Spleen (tissue), 11 donors: Measurements from ENCODE around the gene OR2B2. TPM values are rescaled to one million over a fixed set of nuclear protein-coding genes. Genes with fewer than 3 reads are reported as not detected.
A peak's percentile ranks its signal among the peaks of the same experiment; 100 is the strongest.

Experiments
- DNase-seq: peaks from one replicate; pipeline ENCODE4 v3.0.0-alpha.2; 2020
- H3K27ac ChIP-seq, 8 donors: fragments of 200-600 bp; sonication (generic) in 7 of 8; 1 replicate in 4 of 8; 2 replicates in 4 of 8; pipeline versions ENCODE4 v1.5.0 to v1.8.0; 2016 to 2021; ENCODE audit warnings: inconsistent platforms in 4 of 8, mild to moderate bottlenecking in 4 of 8, moderate library complexity in 1 of 8
- H3K27me3 ChIP-seq, 7 donors: fragments of 200-600 bp; sonication (generic) in 6 of 7; replicated peaks in 1 of 7; 1 replicate in 4 of 7; 2 replicates in 3 of 7; pipeline versions ENCODE4 v1.5.0 to v1.8.0; 2016 to 2021; ENCODE audit warnings: inconsistent platforms in 3 of 7, mild to moderate bottlenecking in 1 of 7
- H3K36me3 ChIP-seq, 6 donors: fragments of 200-600 bp; sonication (generic) in 5 of 6; 1 replicate in 4 of 6; 2 replicates in 2 of 6; pipeline versions ENCODE4 v1.5.0 to v1.8.0; 2016 to 2021; ENCODE audit warnings: inconsistent platforms in 2 of 6
- H3K4me1 ChIP-seq, 6 donors: fragments of 200-600 bp; sonication (generic) in 5 of 6; 1 replicate in 3 of 6; 2 replicates in 3 of 6; pipeline versions ENCODE4 v1.5.0 to v1.8.0; 2016 to 2021; ENCODE audit warnings: inconsistent platforms in 3 of 6
- H3K4me3 ChIP-seq, 8 donors: fragments of 200-600 bp; sonication (generic) in 7 of 8; 1 replicate in 4 of 8; 2 replicates in 4 of 8; pipeline versions ENCODE4 v1.5.0 to v1.8.0; 2016 to 2021; ENCODE audit warnings: inconsistent platforms in 4 of 8, mild to moderate bottlenecking in 4 of 8, moderate library complexity in 2 of 8
- H3K9me3 ChIP-seq, 8 donors: fragments of 200-600 bp; sonication (generic) in 7 of 8; 1 replicate in 4 of 8; 2 replicates in 4 of 8; pipeline versions ENCODE4 v1.5.0 to v1.8.0; 2016 to 2021; ENCODE audit warnings: inconsistent platforms in 4 of 8
- POLR2A ChIP-seq, 3 donors: fragments of 450-650 bp; IDR thresholded peaks; one replicate each; pipeline ENCODE4 v1.5.1; 2017; ENCODE audit warnings: antibody characterized with exemption in 3 of 3, mild to moderate bottlenecking in 1 of 3
- POLR2AphosphoS5 ChIP-seq, 3 donors: sonication (generic); formaldehyde crosslinking; IDR thresholded peaks; one replicate each; pipeline ENCODE4 v1.5.1; 2017; ENCODE audit warnings: antibody characterized with exemption in 3 of 3
- WGBS, 5 donors: extraction: QIAGEN DNeasy Blood & Tissue Kit in 3 of 5; methylation state at CpG; one replicate each; pipeline versions ENCODE4 v1.1.5 to v1.1.7; 2013 to 2018; 5-methylcytosine and 5-hydroxymethylcytosine counted together
- intact Hi-C: fragments of 100-400 bp; cut with DNase I; formaldehyde crosslinking; loops from one replicate; pipeline ENCODE4 v1.15.0; 2023; ENCODE audit warnings: low total_unique reads
- polyA plus RNA-seq, 3 donors: library from polyadenylated mRNA; stranded (reverse); fragments of 200-250 nt; gene quantifications; one replicate each; pipeline ENCODE4 v1.2.1, GENCODE V29; 2013
- total RNA-seq, 7 donors: library from RNA; depleted of rRNA in 3 of 7; stranded (reverse); fragments of >200 nt in 3 of 7; fragmentation: NEBNext Ultra II Directional in 4 of 7; extraction: Animal tissue kit (Norgen Biotek cat#: 25700) in 4 of 7; gene quantifications; one replicate each; pipeline versions ENCODE4 v1.1.0 to v1.2.1, GENCODE V29; 2016 to 2021
- TF ChIP-seq, protein P1 (sequence below), 11 experiments: fragments of 200-600 bp in 7 of 11; fragments of 450-650 bp in 4 of 11; sonication (generic) in 4 of 11; IDR thresholded peaks in 8 of 11; conservative IDR thresholded peaks in 3 of 11; 1 replicate in 7 of 11; 2 replicates in 4 of 11; pipeline versions ENCODE4 v1.4.0 to v1.8.0; 2016 to 2021; ENCODE audit warnings: antibody characterized with exemption in 11 of 11, inconsistent platforms in 4 of 11, mild to moderate bottlenecking in 1 of 11
- donor health status: healthy with polysubstance abuse.
- donor health status: DM: no; HTN: no; CAD: no; lungs with moderate emphysema.
- donor health status: DM: no; HTN: no; CAD: no.
- donor health status: Bipolar disorder and iron deficiency.
- donor health status: healthy.
- donor health status: DM: no; HTN: no; CAD: no.
- donor health status: DM: yes; HTN: yes; CAD: no.

Gene OR2B2
- total and polyA plus RNA-seq, 10 donors = not detected

DNA sequence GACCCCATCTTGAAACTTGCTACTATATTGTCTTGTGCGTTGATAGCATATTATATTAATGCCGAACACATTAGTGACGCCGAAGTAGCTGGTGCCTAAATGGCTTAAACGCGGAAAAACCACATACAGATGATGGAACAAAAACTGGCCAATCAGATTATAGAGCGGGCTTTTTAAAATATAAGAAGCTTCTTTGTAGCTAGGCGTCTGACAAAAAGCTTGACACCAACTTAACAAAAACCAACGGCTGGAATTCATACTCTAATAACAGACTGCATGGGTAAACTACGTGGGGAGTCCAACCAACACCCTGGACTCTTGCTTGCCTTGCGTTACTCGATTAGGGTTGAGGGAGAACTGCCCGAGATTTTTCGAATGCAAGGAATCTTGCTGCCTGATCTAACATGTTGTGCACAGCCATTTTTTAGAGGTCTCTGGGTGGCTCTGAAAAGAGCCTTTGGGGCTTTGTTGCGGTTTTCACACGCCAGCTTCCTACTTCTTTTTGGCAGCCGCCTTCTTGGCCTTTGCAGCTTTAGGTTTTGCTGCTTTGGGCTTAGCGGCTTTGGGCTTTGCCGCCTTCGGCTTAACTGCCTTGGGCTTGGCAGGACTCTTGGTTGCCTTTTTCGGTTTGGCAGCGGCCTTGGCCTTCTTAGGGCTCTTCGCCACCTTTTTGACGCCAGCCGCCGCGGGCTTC is 45.7 kb downstream of the OR2B2 start:
- no peak for TF ChIP-seq POLR2AphosphoS5 (IDR thresholded peaks at IDR 0.05)
- peak in 2 of 3 donors; percentile 7 to 24 for TF ChIP-seq POLR2A (IDR thresholded peaks at IDR 0.05)
- TF ChIP-seq, protein P1, sequence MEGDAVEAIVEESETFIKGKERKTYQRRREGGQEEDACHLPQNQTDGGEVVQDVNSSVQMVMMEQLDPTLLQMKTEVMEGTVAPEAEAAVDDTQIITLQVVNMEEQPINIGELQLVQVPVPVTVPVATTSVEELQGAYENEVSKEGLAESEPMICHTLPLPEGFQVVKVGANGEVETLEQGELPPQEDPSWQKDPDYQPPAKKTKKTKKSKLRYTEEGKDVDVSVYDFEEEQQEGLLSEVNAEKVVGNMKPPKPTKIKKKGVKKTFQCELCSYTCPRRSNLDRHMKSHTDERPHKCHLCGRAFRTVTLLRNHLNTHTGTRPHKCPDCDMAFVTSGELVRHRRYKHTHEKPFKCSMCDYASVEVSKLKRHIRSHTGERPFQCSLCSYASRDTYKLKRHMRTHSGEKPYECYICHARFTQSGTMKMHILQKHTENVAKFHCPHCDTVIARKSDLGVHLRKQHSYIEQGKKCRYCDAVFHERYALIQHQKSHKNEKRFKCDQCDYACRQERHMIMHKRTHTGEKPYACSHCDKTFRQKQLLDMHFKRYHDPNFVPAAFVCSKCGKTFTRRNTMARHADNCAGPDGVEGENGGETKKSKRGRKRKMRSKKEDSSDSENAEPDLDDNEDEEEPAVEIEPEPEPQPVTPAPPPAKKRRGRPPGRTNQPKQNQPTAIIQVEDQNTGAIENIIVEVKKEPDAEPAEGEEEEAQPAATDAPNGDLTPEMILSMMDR (IDR thresholded peaks at IDR 0.05 in 8 of 11, conservative IDR thresholded peaks at IDR 0.05 in 3 of 11) = no peak
- H3K27me3 ChIP-seq = peaks cover 0 to 8% (median 0%) of the 10 kb centered on the region in 7 donors
- H3K27ac ChIP-seq = peak overlapping the region; percentile 77 to 92 (median 89)
- H3K4me3 ChIP-seq = peak overlapping the region; percentile 43 to 75 (median 52)
- H3K9me3 ChIP-seq = no peaks in the 10 kb centered on the region
- H3K4me1 ChIP-seq = peaks cover 7 to 48% (median 37%) of the 10 kb centered on the region in 6 donors
- 0 to 1% (median 1%) methylated on average over 27 of the region's 27 CpGs for WGBS, 5 donors
- DNase-seq = no peak
- no peaks in the 10 kb centered on the region for H3K36me3 ChIP-seq
- intact Hi-C loops = loop anchor here (5.0 kb wide), 1 partner anchor 34 kb away; a partner anchor contains a TSS

DNA sequence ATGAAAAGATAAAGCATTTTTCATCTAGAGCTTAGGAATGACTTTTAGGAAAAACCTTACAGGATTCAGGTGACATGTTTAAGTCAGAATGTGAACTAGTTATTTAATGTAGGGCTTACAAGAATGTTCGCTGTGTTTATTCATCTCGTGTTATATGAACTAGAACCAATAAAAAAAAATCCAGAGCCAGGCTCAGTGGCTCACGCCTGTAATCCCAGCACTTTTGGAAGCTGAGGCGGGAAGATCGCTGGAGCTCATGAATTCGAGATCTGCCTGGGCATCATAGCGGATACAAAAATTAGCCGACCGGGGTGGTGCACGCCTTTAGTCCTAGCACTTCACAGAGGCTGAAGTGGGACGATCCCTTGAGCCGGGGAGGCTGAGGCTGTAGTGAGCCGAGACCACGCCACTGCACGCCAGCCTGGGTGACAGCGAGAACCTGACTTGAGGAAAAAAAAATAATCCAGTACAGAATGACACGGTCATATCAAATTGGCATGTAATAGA is 46.3 kb downstream of the OR2B2 start:
- peak; percentile 84 for DNase-seq
- intact Hi-C loops = loop anchor here (5.0 kb wide), 1 partner anchor 34 kb away; a partner anchor contains a TSS
- TF ChIP-seq POLR2AphosphoS5 (IDR thresholded peaks at IDR 0.05) = peak; percentile 6 to 69 (median 31)
- TF ChIP-seq, protein P1 (IDR thresholded peaks at IDR 0.05 in 8 of 11, conservative IDR thresholded peaks at IDR 0.05 in 3 of 11) = no peak
- Histone ChIP-seq H3K4me1 (peaks cover 7 to 42% (median 32%) of the 10 kb centered on the region in 6 donors), H3K9me3 (no peaks in the 10 kb centered on the region), H3K36me3 (no peaks in the 10 kb centered on the region), H3K4me3 (peak overlapping the region; percentile 43 to 75 (median 52)), H3K27me3 (peaks cover 0 to 8% (median 0%) of the 10 kb centered on the region in 7 donors), H3K27ac (peak overlapping the region in 7 of 8 donors; percentile 84 to 92 (median 89))
- WGBS, 5 donors = 0 to 1% (median 1%) methylated on average over 17 of the region's 17 CpGs

DNA sequence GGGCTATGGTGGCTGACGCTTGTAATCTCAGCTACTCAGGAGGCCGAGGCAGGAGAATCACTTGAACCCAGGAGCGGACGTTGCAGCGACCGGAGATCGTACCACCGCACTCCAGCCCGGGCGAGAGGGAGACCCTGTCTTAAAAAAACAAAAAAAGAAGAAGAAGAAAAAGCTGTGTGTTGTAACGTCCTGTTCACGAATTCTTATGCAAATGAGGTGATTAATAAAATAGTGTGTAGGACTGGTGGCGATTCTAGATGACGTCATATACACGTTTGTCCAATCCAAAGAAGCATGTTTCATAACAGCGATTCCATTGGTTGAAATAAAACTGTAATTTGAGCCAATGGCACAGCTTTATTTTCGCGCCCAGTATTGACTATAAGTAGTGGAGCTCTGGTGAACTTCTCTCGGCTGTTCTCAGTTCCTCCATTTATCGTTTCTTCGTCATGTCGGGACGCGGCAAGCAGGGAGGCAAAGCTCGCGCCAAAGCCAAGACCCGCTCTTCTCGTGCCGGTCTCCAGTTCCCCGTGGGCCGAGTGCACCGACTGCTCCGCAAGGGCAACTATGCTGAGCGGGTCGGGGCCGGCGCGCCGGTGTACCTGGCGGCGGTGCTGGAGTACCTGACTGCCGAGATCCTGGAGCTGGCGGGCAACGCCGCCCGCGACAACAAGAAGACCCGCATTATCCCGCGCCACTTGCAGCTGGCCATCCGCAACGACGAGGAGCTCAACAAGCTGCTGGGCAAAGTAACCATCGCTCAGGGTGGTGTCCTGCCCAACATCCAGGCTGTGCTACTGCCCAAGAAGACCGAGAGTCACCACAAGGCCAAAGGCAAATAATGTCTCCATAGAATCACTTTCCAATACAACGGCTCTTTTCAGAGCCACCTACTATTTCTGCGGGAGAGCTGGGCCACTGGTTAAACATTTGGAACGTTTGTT is 47.0 kb downstream of the OR2B2 start:
- TF ChIP-seq, protein P1 (IDR thresholded peaks at IDR 0.05 in 8 of 11, conservative IDR thresholded peaks at IDR 0.05 in 3 of 11) = peak in 1 of 11 experiments; percentile 12
- TF ChIP-seq POLR2AphosphoS5 (IDR thresholded peaks at IDR 0.05) (peak; percentile 99), POLR2A (IDR thresholded peaks at IDR 0.05) (peak; percentile 69 to 94 (median 88))
- Histone ChIP-seq H3K27me3 (peaks cover 0 to 8% (median 0%) of the 10 kb centered on the region in 7 donors), H3K9me3 (no peaks in the 10 kb centered on the region), H3K36me3 (no peaks in the 10 kb centered on the region), H3K4me1 (peaks cover 7 to 40% (median 31%) of the 10 kb centered on the region in 6 donors), H3K4me3 (peak overlapping the region; percentile 43 to 75 (median 52)), H3K27ac (peak overlapping the region; percentile 71 to 92 (median 89))
- WGBS, 5 donors = 0 to 3% (median 0%) methylated on average over 43 to 58 of the region's 58 CpGs
- DNase-seq = peak; percentile 95
- intact Hi-C loops = loop anchor here (5.0 kb wide), 1 partner anchor 33 kb away; a partner anchor contains a TSS
